Umbilical cord (tissue), 2 donors: ENCODE results near the gene PGC. TPM values are rescaled to one million over a fixed set of nuclear protein-coding genes. Genes with fewer than 3 reads are reported as not detected.

Experiments
- DNase-seq: peaks from one replicate; pipeline ENCODE4 v3.0.0-alpha.2; 2015; ENCODE audit warnings: low spot score
- total RNA-seq: library from RNA; depleted of rRNA; stranded (reverse); fragments of >200 nt; gene quantifications from one replicate; pipeline ENCODE4 v1.2.3, GENCODE V29; 2014; ENCODE audit warnings: low replicate concordance; ENCODE audit not compliant: insufficient read depth

Gene PGC
- 0.96 TPM for total RNA-seq

DNA sequence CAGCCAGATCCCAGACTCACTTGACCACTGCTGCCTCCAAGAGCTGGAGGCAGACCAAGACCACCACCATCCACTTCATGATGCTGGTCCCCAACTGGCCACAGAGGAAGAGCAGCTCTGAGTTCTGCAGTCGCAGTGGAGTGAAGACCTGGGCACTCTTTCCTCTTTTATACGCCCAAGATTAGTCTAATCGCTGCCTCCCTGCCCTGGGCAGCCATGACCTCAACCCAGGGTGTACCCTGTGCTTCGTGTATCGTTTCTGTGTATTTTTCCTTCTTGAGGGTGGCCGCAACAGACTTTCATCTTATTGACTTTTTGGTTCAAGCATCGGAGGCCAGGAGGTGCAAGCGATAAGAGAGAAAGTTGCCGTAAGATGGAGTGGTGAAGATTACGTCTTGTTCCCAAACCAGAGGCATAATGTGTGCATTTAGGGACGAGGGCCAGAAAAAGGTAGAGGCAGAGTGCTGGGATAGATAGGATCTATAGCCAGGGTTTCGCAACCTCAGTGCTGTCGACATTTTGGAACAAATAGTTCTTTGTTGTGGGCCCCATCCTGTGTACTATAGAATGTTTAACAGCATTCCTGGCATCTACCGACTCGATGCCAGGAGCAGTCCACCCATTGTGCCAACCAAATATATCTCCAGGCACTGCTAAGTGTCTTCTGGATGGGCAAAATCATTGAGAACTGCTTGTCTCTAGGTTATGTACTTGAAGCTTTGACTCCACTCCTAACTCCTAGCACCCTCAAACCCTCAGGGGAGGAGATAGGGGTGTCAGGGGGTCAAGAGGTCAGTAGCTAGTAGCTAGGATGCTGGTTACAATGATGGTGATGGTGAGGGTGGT lies at the start of gene PGC:
PGC (minus strand) TSS at position 142 of the 846 bp plus-strand sequence; CDS start at position 79, 63 bp downstream.
- DNase-seq, result no peak

DNA sequence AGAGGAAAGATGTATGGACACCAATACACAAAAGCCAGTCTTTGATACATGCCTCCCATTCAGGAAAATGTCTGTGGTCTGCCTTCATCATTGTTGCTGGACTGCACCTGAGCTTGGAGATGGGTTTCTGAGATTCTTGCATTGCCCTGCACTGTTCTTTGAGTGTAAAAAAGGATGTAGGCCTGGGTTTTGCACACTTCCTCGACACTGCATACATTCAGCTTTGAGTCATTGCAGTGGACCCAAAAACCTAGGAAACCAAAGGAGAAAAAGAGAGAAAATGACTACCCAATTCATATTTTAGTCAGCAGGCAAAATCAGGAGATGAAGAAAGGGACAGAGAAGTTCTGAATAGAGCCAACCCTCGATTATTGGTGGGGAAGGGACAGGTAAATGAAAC lies 49.3 kb upstream of the PGC start:
- no peak for DNase-seq

DNA sequence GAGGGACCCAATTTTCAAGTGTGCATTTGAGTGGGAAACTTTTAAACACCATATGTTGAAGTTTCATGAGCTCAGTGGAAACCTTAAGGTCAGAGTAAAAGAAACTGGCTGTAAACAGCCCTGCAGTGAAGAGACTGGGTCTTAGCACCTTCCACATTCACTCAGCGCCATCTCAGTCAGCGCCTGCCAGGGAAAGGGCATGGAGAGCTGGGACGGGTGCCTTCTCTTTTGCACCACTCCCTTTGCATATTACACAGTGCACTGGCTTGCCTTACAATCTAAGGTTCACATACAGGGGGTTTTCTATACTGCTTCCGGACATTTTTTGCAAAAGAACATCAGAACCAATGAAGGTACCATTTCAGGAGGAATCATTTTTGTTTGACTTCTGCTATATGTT lies 44.8 kb upstream of the PGC start:
- DNase-seq, result no peak

DNA sequence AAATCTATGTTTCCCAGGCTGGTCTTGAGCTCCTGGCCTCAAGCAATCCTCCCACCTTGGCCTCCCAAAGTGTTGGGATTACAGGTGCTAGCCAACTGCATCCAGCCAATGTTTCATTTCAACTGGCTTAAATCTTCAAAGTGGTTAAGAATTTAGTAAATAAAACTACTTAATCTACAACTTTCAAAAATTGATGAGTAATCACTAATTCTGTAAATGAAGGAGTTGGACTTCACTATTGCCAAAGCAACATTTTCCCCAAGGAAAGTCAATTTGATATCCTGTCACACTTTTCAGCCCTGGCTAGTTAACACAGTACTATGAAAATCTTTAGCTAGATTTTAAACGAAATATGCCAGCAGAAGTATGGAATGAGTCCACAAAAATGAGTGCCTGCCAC lies 44.1 kb upstream of the PGC start:
- no peak for DNase-seq

DNA sequence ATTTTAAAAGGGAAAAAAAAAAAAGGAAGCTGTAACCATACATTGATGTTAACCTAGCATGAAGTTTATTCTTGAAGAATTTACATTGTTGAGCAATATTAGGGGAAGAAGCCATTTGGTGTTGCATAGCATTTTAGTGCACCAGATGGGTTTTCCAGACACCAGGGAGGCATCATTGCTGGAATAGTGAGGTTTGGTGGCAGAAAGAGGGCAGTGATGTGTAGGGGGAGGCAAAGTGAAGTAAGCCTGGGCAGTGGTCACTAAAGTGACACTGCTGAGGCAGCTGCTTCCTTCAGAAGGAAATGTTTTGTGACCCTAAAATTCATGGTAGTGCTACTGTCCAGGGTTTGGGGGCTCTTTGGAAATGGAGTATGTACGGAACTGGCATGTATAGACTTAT lies 42.8 kb upstream of the PGC start:
- no peak for DNase-seq

DNA sequence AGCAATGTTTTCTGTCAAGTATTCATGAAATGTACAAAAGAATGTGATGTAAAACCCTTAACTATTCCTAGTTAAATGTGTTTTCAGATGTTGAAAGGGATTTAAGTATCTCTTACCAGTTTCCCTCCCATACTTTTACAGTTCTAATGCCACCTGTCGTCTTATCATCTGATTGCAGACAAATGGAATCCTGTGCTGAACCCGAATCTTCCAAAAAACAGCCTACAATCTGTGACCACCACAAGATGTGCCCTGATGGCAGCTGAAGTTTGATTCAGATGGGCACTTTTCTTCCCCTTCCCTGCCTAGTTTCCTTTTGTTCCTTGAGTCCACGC lies 42.2 kb upstream of the PGC start:
- no peak for DNase-seq

DNA sequence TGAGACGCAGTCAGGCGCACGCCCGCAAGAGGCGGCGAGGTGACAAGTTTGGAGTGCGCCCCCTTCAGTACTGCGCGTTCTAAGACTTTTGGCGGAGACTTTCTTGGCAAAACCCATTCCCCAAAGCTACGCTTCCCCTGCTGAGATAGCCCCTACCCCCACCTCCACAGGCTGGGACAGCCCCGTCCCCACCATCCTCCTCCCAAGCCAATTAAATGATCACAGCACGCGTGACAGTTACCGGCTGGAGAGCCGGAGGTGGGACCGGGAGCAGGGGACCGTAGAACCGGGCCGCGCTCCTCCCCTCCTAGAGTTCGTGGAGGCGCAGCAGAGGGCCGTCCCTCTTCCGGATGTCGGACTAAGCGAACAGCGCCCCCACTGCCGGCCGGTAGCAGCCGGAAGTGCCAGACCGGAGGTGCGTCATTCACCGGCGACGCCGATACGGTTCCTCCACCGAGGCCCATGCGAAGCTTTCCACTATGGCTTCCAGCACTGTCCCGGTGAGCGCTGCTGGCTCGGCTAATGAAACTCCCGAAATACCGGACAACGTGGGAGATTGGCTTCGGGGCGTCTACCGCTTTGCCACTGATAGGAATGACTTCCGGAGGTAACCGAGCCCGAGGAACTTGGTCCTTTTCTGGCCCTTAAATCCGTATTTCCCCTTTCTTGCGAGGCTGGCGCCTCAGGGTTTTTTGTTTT lies 40.2 kb upstream of the PGC start, which contains the start of gene TOMM6:
TOMM6 (plus strand) TSS at position 476 of the 699 bp plus-strand sequence; CDS start at position 480, 4 bp downstream.
- peak; percentile 95 for DNase-seq

DNA sequence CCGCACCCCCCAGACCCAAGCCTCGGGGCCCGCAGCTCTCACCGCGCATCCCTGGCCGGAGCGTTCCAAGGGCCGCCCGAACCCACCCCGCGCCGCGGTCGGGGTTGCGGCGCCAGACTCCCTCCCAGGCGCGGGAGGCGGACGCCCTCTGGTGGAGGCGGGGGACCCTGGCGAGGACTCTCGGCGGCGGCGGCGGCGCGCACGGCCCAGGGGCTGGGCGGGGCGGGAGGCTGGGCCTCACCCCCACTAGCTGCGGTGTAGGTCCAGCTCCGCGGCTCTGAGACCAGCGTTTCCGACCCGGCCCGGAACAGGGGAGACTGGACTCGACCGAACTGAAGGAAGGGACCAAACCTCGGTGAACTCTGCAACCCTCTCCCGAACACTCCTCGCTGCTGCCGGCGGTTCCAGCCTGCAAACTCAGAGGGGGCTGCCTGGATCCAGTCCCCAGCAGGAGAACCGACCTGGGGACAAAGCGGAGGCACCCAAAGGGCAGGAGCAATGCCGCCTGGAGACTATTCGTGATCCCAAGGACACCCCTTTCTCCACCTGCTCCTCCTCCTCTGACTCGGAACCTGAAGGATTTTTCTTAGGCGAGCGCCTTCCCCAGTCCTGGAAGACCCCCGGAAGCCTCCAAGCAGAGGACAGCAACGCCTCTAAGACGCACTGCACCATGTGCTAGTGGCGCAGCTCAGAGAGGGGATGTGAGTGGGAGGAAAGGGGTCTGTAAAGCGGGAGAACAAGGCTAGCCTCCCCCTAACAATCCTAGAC lies 39.4 kb upstream of the PGC start:
- DNase-seq, result peak; percentile 91

DNA sequence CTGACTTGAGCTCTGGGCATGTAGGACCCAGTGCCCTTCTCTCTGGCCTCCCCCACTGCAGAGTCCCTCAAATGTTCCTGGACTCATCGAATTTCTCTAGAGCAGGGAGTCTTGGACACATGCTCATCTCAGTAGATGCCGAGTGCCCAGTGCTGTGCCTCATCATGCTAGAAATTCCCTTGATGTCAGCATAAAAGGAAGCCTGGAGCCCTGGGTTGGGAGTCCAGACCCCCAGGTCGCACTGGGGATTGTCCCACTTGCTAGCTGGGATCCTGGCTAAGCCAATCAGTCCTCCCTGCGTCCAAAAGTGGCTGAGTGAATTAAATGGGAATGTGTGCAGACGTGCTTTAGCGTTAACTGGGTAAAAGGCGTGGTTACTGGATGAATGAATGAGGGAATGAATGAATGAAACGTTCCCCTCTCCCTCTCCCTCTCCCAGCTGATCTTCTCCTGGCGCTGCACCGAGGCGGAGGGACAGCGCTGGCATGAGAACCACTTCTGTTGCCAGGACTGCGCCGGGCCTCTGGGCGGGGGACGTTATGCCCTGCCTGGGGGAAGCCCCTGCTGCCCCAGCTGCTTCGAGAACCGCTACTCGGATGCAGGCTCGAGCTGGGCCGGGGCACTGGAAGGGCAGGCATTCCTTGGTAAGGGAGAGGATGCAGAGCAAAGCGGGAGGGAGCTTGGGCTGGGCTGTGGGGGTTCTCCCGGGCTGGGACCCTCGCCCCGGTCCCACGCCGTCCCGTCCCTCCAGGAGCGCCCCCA lies 38.7 kb upstream of the PGC start:
- no peak for DNase-seq

DNA sequence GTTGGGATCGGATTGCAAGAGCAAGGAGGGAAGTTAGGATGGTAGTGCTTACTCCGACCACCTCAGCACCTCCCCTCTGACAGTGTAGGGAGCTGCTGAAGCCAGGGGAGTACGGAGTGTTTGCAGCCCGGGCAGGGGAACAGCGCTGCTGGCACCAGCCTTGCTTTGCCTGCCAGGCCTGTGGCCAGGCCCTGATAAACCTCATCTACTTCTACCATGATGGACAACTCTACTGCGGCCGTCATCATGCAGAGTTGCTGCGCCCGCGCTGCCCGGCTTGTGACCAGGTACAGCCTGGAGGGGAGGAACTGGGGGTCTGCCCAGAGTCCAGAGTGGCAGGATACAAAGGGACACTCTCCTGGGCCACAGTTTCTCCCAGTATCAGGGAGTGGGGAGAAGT lies 38.1 kb upstream of the PGC start:
- DNase-seq, result no peak

DNA sequence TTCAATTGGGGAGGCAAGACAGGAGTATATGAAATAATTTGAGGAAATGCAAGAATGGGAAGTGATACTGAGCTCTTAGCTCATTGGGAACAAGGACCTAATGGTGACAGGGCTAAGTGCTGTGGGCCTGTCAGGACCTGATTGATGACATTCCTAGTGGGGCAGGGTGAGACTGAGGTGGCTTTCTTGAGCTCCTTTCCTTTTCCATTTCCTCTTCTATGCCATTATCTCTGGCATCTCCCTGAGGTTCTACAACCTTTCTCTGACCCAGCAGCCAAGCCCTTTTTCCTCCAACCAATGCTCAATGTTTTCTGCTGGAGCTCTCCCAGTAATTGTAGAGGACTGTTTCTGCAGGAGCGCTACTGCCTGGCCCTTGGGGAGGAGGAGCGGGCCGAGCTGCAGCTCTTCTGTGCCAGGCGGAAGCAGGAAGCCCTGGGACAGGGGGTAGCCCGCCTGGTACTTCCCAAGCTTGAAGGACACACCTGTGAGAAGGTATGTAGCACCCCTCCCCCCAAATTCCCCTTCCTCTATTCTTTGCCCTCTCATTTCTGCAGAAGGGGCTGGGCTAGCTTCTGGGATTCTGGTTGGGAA lies 37.5 kb upstream of the PGC start:
- DNase-seq, result no peak

DNA sequence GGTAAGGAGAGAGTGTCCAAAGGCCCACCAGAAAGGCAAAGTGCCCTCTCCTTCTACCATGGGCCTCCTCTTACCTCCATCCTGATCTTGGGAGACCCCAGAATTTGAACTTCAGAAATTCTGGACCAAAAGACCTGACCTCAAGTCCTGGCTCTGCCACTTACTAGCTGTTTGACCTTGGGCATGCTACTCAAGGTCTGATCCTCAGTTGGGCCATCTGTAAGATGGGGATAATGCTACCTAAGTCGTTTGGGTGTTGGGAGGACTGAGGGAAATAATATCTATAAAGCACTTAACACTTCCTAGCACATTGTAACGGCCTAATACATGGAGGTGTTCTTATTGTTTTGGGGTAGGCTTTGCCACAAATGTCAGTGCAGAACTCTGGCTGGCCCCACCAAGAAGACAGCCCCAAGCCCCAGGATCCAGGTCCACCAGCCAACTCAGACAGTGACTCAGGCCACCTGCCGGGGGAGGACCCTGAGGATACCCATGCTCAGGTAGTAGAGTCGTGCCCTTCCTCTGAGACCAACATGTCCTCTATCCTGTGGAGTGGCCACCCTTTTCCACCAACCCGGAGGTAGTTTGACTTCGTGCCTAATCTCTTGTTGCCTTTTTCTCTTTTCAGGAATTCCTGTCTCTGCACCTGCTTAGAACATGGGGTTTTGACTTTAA lies 36.0 kb upstream of the PGC start:
- DNase-seq, result no peak

DNA sequence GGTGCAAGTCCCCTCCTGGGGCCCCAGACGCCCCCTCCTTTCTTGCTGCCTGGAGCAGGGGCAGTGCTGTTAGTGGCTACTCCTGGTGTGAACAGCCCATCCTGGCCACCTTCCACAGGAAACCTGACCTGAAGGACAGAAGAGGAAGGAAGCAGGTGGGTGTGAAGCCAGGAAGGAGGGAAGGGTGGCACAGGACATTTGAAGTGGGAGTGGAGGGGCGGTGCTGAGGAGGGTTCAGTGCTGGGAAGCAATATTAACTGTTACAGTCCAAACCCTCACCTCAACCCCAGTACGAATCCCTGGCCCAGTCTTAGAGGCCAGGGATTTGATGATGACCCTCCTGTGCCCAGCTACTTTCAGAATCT lies 34.2 kb upstream of the PGC start:
- no peak for DNase-seq

DNA sequence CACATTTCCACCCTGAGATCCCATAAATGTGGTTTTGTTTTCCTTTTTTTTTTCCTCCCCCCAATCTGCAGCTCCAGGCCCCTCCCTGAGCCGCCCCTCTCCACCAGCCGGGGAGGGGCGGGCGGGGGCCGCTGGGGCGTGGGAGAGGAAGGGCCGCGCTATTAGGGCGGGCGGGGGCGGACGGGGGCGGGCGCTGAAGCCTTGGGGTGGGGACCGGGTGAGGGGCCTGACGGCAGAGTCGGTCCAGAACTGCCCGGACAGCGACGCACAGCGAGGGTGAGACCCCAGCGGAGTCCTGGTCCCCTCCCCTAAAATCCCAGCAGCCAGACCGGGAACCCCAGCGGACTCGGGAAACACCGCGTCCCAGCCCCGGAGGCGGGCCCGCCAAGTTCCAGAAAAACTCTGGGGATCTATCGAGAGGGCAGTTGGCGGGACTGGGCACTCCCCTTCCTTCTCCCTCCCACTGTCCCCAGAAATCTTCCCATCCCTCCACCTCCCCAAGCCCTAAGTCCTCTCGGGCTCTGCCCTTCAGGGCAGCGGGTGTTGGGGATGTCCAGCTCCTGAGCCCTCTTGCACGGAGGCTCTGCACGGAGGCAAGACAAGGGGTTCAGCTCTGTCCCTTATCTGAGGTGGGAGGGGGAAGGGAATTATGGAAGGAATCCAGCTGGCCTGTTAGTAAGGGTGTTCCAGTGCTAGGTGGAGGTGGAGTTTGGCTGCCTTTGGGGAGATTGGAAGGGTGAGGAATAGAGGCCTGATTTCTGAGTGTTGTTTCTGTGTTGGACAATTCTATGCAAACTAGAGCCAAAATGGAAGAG lies 33.6 kb upstream of the PGC start, which contains the start of gene PRICKLE4:
PRICKLE4 (plus strand) TSS at position 232 of the 815 bp plus-strand sequence. CDS start 2,692 bp downstream, outside the sequence.
- peak; percentile 59 for DNase-seq

DNA sequence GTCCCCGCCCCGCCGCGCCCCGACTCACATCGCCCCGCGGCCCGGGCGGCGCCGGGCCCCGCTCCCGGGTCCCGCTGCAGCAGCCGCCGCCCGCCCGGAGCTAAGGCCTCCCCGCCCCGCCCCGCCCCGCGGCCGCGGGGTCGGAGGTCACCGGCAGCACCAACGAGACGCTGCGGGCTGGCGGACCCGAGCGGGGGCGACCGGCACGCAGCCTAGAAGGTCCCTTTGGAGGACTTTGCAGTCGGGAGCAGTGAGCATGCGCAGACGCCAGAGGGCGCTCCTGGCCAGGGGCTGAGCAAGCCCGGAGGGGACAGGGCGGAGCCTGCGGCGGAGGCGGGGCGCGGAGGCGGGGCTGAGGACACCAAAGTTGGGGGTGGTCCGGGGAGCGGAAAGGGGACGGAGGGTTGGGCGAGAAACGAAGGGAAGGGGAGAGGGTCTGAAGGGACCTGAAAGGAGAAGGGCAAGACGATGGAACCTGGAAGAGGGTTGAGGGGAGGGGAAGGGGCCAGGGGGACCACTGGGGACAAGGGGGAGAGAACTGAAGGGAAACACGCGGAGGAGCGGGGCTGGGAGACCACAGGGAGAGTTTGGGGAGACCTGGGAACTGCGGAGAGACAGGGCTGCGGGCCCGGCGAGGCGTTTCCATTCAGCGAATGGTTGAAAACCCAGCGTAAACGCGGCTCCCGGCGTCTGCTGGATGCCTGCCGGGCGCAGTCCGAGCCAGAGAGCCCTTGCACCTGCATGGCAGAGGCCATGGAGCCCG lies 32.8 kb upstream of the PGC start, which contains the start of gene FRS3:
FRS3 (minus strand) TSS at position 113 of the 763 bp plus-strand sequence. CDS start 2,913 bp downstream, outside the sequence.
- DNase-seq, result peak; percentile 97

DNA sequence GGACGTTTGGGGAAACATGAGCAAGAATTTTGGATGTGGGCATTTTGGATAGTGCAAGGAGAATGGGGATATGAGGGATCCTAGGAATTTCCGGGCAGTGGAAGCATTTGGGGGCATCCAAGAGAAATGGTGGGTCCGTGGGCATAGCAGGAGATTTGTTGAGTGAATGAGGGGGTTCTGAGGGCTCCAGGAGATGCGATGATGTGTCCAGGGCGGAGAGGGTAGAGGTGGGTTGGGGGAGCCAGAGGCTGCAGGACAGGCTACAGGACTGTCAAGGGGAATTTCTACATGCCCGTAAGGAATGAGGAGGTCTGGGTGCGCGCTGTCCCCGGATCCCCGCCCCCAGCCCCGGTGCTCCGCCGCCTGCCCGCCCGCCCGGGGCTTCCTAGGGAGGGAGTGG lies 32.1 kb upstream of the PGC start:
- no peak for DNase-seq

DNA sequence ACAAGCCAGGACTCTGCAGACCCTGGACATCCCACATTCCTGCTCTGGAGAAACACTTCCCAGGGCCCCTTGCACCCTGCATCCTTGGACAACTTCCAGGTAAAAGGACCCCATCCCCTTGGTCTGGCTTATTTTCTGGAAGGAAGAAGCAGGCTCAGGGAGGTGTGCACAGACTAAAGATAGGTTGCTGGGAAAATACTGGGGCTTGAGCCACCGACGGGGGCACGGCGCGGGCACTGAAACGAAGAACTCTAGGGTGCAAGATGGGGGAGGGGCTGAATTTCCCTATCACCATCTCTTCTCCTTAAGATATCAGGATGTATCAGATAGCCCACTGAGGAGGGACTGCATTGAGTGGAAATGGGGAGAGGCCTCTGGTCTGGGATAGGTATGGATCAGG lies 31.7 kb upstream of the PGC start:
- DNase-seq, result no peak

DNA sequence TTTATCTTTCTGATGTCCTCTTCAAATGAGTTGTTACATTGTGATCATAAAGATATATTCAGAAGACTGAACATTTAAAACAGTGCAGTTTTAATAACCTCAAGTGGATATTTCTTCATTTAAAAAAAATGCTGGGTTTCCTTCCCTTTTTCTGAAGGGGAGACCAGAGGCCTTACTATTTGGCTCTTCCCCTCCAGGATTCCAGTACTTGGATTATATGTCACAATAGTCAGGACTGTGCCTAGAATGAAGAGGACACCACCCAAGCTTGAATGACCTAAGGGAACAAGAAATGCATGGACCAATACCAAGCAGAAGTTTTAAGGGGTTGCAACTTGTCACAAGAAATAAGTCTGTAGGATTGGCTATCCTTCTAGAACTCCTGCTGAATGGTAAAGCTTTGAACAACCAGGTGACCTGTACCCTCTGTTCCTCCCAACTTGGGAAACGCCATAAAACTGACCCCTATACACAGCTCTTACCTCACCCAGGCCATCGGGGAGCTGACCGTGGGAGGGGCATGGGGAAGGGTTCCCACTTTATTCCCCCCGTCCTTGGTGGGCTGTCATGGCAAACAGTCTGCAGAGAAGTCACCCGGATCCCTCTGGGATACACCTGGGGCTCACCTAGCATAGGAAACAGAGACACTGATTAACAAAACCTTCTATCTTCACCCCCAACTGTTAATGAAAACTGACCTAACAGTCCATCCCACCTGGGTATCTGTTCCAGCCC lies 30.5 kb upstream of the PGC start:
- no peak for DNase-seq
